Ishikawa (cell line): ENCODE data around the gene LRTM1.

Source experiments
- CEBPB ChIP-seq: IDR thresholded peaks from 2 replicates; pipeline ENCODE4 v1.6.1; 2012
- EP300 ChIP-seq: IDR thresholded peaks from 2 replicates; pipeline ENCODE4 v1.6.1; 2012; ENCODE audit warnings: borderline replicate concordance
- MAX ChIP-seq: IDR thresholded peaks from 2 replicates; pipeline ENCODE4 v1.6.1; 2012
- NFIC ChIP-seq: IDR thresholded peaks from 2 replicates; pipeline ENCODE4 v1.6.1; 2012
- RAD21 ChIP-seq: IDR thresholded peaks from 2 replicates; pipeline ENCODE4 v1.6.1; 2012; ENCODE audit warnings: low read depth
- REST ChIP-seq: IDR thresholded peaks from 2 replicates; pipeline ENCODE4 v1.6.1; 2012; ENCODE audit warnings: low read depth, mild to moderate bottlenecking
- TAF1 ChIP-seq: IDR thresholded peaks from 2 replicates; pipeline ENCODE4 v1.6.1; 2012; ENCODE audit warnings: low read depth, mild to moderate bottlenecking
- TCF12 ChIP-seq: IDR thresholded peaks from 2 replicates; pipeline ENCODE4 v1.6.1; 2012; ENCODE audit warnings: low read depth
- USF1 ChIP-seq: IDR thresholded peaks from 2 replicates; pipeline ENCODE4 v1.6.1; 2012
- YY1 ChIP-seq: IDR thresholded peaks from 2 replicates; pipeline ENCODE4 v1.6.1; 2012; ENCODE audit warnings: low read depth
- ZBTB7A ChIP-seq: IDR thresholded peaks from 2 replicates; pipeline ENCODE4 v1.6.1; 2012; ENCODE audit warnings: low read depth

- no peak for TF ChIP-seq EP300
- no peak for TF ChIP-seq CEBPB
- no peak for TF ChIP-seq ZBTB7A
- no peak for TF ChIP-seq NFIC
- no peak for TF ChIP-seq RAD21
- no peak for TF ChIP-seq MAX
- TF ChIP-seq USF1 = no peak
- no peak for TF ChIP-seq TCF12
- no peak for TF ChIP-seq YY1
- TF ChIP-seq TAF1 = no peak
- no peak for TF ChIP-seq REST
Measured at GRCh38 chr3:54917174-54917573, 10.7 kb downstream of the LRTM1 start.
